ENCODE results near the gene SIL1. TPM values are rescaled to one million over a fixed set of nuclear protein-coding genes. Genes with fewer than 3 reads are reported as not detected.

SIL1 gene
- polyA plus RNA-seq, 2 of the 4 experiments (the other 2 are of a cell fraction): 27.6 to 45.5 TPM

- no peaks in the 10 kb centered on the region for H3K9me3 ChIP-seq
- H3K4me2 ChIP-seq: no peak overlapping the region
- TF ChIP-seq FOSL2 (IDR thresholded peaks at IDR 0.05) (no peak), FOSL2 (CRISPR knock-in tag; IDR thresholded peaks at IDR 0.05) (no peak), KDM5A (IDR thresholded peaks at IDR 0.05) (no peak), PHF8 (IDR thresholded peaks at IDR 0.05; ENCODE audit: borderline replicate concordance, low read depth) (no peak), REST (IDR thresholded peaks at IDR 0.05) (no peak), FOSB (CRISPR knock-in tag; IDR thresholded peaks at IDR 0.05) (no peak), MAFK (IDR thresholded peaks at IDR 0.05; ENCODE audit: partially characterized antibody) (no peak), CHD2 (IDR thresholded peaks at IDR 0.05; ENCODE audit: low read length, partially characterized antibody) (no peak), USF2 (IDR thresholded peaks at IDR 0.05) (no peak), TFCP2L1 (CRISPR knock-in tag; IDR thresholded peaks at IDR 0.05) (no peak)
- TF ChIP-seq, protein P1, sequence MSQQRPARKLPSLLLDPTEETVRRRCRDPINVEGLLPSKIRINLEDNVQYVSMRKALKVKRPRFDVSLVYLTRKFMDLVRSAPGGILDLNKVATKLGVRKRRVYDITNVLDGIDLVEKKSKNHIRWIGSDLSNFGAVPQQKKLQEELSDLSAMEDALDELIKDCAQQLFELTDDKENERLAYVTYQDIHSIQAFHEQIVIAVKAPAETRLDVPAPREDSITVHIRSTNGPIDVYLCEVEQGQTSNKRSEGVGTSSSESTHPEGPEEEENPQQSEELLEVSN (IDR thresholded peaks at IDR 0.05; ENCODE audit: borderline replicate concordance, low read depth): no peak
- H3K4me3 ChIP-seq: no peak overlapping the region
- WGBS (ENCODE audit: missing lambda C conversion rate): 91% methylated on average over 2 of the region's 2 CpGs
- FAIRE-seq (no peak), DNase-seq (ENCODE audit: low read depth in 1 of 2, low spot score in 1 of 2) (no peak), ATAC-seq (no peak)
- H3K27ac ChIP-seq: no peak overlapping the region
- H3K4me1 ChIP-seq: no peaks in the 10 kb centered on the region
- ChIA-PET CTCF (interaction anchor here (0.6 to 1.6 kb wide), 3 partner anchors 9 to 438 kb away, joined by 3 to 5 read pairs (median 4); no protein-coding TSS in a partner anchor), POLR2A (no interaction called here)
These were observed 118.1 kb downstream of the SIL1 start for GRCh38 chr5:139079991-139080610.

DNA sequence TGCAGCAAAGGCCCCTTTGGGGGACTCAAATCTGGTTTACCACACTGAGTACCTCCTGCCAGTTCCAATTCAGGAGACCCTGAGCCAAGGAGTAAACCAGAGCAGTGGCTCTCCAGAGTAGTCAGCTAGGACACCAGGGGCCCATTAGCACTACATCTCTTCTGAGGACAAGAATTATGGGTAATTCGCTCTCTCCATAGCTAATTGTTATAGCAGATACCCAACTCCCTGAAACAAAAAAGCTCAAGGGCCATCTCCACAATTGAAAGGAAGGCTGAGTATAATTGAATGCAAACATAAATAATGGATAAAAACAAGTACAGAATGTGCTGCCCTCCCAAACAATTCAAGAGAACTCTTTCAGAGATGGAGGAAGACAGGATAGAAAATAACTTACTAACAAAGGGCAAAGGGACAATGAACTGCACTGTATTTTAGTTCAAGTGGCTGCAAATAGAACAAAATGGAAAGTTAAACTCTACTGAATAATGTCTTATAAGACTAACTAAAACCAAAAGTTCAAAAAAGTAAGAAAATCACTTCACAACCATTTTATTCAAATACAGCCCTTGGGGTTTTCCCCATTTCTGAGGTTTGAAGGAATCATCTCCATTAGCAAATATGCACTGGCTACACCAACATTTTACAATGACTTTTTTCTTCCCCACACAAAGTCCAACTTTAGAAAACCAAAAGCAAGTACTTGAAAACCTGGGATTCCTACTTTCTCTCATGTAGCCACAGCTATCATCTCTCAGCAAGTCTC, 118.8 kb downstream of the SIL1 start:
- Histone ChIP-seq H3K4me1 (no peaks in the 10 kb centered on the region), H3K4me3 (no peak overlapping the region), H3K27ac (no peak overlapping the region), H3K4me2 (no peak overlapping the region), H3K9me3 (no peaks in the 10 kb centered on the region)
- ATAC-seq (no peak), FAIRE-seq (no peak), DNase-seq (ENCODE audit: low read depth in 1 of 2, low spot score in 1 of 2) (no peak)
- no peak for TF ChIP-seq HOXB5 (CRISPR knock-in tag; IDR thresholded peaks at IDR 0.05)
- no peak for TF ChIP-seq FOSB (CRISPR knock-in tag; IDR thresholded peaks at IDR 0.05)
- TF ChIP-seq POLR2AphosphoS2 (conservative IDR thresholded peaks at IDR 0.05; ENCODE audit: low read length): no peak
- no peak for TF ChIP-seq PHF8 (IDR thresholded peaks at IDR 0.05; ENCODE audit: borderline replicate concordance, low read depth)
- no peak for TF ChIP-seq HOXA7 (CRISPR knock-in tag; IDR thresholded peaks at IDR 0.05)
- TF ChIP-seq, protein P2, sequence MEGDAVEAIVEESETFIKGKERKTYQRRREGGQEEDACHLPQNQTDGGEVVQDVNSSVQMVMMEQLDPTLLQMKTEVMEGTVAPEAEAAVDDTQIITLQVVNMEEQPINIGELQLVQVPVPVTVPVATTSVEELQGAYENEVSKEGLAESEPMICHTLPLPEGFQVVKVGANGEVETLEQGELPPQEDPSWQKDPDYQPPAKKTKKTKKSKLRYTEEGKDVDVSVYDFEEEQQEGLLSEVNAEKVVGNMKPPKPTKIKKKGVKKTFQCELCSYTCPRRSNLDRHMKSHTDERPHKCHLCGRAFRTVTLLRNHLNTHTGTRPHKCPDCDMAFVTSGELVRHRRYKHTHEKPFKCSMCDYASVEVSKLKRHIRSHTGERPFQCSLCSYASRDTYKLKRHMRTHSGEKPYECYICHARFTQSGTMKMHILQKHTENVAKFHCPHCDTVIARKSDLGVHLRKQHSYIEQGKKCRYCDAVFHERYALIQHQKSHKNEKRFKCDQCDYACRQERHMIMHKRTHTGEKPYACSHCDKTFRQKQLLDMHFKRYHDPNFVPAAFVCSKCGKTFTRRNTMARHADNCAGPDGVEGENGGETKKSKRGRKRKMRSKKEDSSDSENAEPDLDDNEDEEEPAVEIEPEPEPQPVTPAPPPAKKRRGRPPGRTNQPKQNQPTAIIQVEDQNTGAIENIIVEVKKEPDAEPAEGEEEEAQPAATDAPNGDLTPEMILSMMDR (IDR thresholded peaks at IDR 0.05): no peak
- TF ChIP-seq USF2 (IDR thresholded peaks at IDR 0.05): no peak
- 94% methylated on average over 1 of the region's 1 CpG for WGBS (ENCODE audit: missing lambda C conversion rate)
- CTCF ChIA-PET: interaction anchor here (0.6 to 1.0 kb wide), 2 partner anchors 14 to 438 kb away, joined by 3 read pairs; no protein-coding TSS in a partner anchor
- POLR2A ChIA-PET: no interaction called here

Measured in A549 (cell line).